Hippocampal formation (tissue), 2 donors: Measurements from ENCODE around the gene CNDP1.

Source experiments
- DNase-seq, 2 donors: peaks; one replicate each; lab custom pipeline; 2025; lab: John Stamatoyannopoulos, UW

Gene CNDP1

DNA sequence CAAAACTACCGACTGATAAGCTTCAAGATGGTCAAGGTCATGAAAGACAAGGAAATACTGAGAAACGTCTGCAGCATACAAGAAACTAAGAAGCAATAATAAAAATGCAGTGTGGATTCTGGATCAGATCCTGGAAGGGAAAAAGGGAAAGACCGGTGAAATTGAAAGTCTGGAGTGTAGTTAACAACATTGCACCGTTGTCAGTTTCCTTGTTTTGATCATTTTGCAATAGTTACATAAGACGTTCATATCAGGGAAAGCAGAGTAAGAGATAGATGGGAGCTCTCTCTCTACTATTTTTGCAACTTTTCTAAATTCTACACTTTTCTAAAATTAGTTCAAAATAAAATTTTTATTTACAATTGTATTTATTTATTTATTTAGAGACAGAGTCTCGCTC lies 48.3 kb downstream of the CNDP1 start:
- DNase-seq: no peak

DNA sequence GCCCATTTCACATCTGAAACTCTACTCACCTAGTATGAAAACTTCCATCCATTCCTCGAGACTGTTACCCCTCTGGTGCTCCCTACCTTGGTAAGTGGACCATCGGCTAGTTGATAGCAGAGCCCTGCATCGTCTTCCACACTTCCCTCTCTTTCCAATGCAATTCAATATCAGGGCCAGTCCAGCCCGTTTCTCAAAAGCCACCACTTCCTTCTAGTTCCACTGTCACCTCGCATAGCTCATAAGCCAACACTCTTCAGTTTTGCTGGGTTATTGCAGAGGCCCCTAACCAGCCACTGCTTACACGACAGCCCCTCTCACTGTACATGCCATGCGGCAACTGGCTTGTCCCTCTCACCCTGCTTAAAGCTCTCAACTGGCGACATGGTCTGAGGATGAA lies 53.1 kb downstream of the CNDP1 start:
- DNase-seq: no peak

DNA sequence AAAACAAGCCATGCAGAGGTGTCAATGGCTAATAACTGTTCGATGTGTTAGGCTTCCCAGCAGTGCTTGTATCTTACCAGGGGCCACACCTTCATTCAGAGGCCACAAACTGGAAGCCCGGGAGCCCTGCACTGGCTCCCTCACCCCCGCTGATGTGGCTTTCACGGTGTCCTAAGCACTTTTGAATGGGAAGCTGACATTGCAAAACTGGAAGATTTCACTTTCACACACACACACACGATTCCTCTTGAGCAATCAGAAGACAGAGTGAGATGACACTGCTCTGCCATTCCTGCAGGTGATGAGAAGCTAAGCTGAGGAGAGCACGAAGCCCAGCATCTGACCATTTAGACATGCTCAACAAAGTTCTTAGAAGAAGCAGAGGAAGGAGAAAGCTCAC lies 54.7 kb downstream of the CNDP1 start:
- no peak for DNase-seq

DNA sequence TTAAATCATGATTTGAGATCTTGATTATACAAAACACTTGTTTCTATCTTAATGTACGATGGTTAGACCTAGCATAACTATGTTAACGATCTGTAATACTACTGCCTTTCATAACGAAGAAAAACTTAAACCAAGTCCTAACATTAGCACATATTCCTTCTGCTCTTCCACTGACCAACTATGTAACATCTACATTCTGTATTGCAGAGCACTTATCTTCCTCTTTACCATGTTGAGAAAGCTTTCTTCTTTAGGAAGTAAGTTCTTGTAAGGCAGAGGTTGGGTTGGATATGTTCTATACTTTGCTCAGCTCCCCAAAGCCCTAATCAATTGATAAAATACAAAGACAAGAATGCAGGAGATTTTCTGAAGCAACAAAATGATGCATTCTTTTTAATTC lies 55.5 kb downstream of the CNDP1 start:
- DNase-seq: no peak

DNA sequence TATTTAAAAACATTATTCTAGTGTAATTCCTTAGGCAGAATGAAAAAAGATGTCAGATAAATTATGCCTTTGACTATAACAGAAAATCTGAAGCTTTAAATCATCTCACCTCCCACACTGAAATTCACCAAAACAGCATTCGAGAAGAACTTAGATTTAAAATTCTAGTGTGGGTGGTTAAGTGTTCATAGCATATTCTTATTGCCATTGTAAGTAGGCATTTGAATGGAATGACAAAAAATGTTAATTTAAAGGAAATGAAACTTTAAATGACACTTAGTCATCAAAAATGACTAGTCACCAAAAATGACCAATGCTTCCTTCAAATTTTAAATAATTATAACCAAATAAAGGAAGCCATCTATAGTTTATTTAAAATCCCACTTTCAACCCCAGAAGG lies 56.4 kb downstream of the CNDP1 start:
- DNase-seq: no peak

DNA sequence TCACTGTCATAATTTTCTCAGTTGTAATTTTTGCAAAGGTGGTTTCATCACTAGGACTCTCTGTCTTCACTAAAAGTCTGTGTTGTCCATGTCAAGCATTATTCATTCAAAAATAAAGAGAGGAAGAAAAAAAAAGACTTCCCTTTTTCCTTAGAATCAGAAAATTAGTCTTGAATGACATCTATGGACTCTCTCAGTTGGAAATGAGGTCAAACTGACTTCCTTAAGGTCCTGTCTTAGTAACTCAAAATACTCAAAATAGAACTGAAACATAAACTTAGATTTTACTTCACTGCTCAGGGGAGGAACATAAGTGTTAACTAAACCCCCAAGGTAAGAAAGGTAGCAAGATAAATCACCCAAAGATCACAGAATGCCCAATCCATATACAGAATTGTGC lies 61.1 kb downstream of the CNDP1 start:
- no peak for DNase-seq

DNA sequence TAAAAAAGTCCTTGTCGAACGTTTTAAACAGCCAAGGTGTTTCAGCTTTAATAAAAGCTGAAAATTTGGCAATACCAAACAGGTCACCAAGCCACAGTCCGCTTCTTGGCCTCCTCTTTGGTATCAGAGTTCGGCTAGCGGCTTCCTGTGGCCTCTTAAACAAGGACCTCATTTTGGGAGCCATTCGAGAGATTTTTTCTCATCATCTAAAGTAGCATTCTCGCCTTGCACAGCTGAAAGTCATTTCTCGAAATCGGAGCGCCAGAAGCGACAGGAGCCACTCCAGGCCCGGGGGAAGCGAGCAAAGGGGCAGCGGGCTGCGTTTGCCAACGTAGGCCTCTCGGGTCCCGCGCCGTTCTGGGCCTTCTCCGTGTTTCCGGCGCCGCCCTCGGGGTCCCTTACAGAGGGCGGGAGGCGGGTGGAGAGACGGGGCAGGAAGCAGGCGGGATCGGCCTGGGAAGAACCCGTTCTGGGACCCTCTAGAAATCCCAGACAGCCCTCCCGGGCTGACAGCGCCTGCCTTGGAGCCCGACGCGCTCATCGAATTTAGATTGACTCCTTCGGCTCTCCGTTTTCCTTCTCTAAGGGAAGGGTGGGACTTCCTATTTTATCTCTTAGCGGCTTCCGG lies 62.8 kb downstream of the CNDP1 start:
- peak; percentile 88 to 90 for DNase-seq

DNA sequence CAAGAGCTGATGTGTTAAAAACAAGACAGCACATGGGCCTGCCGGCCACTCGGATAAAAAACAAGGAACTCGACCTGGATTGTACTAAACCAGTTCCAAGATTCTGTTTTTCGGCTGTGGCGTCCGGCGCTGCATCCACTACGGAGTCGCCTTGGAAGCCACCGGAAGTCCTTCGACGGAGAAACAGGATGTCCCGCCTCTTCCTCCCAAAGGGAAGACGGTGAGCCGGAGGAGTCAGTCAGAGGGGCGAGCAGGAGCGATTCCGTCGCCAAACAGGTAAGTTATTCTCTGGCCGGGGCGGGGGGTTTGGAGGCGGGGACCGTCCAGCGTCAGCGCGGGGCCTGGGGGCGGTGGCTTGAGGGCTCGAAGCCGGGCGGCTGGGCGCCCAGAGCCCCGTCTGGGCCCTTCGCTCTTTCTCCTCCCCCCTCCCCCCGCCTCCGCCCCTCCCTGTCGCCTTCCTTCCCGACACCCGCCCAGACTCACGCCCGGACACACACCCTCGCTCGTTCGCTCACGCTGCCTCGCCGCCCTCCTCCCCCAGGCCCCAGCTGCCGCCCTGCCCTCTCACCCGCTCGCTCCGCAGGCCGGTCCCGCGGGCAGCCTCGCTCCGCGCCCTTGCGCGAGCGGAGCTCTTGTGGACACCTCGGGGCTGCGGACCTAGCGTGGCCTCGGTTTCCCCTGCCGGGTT lies 63.5 kb downstream of the CNDP1 start, which contains the start of gene ZNF407:
TSS of gene ZNF407 (plus strand) at position 209 of the 688 bp plus-strand sequence. CDS start 33,150 bp downstream, outside the sequence.
- peak; percentile 90 to 92 for DNase-seq

DNA sequence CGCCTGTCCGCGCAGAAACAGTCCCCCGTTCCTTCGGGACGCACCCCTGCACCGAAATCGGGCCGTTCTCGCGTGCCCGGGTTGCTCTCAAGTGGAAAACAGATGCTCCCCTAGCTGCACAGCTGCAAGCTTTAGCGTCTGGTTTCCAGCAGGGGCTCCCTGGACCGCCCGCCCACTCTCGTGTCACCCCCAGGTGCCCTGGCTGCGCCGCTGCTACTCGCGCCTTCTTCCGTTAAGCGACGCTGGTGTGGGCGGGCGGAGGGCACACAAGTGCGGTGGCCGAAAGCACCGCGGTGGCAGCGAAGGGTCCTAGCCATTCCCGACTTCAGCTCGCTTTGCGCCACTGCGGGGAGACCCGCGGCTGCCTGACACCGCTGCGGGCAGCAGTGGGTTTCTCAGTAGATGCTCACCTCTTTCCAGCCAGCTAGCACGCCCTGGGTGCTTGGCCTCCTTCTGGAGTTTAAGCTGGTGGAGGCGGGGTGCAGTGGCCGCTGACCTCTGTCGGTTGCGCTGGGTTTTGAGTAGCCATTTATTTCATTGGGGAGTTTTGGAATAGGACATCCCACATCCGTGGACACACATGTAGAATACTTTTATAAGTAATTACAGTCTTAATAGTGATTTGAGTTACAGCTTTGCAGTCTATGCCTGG lies 64.2 kb downstream of the CNDP1 start:
- DNase-seq: no peak

DNA sequence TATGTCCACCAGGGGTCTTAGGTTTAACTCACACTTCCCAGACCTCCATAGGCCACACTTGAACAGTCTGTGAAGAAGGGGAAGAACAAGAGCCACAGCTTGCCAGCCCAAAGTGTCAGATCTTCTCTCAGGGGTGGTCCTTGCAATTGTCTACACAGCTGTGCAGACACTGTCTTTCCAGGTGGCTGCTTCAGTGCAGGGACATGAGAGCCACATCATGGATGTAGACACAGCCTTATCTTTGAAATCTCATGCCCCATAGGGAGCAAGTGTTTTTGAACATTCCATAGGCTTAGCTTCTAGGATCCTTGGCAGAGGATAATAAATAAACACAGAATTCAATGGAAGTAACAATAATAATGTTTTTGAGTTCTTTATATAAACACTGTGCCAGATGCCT lies 70.1 kb downstream of the CNDP1 start:
- no peak for DNase-seq

DNA sequence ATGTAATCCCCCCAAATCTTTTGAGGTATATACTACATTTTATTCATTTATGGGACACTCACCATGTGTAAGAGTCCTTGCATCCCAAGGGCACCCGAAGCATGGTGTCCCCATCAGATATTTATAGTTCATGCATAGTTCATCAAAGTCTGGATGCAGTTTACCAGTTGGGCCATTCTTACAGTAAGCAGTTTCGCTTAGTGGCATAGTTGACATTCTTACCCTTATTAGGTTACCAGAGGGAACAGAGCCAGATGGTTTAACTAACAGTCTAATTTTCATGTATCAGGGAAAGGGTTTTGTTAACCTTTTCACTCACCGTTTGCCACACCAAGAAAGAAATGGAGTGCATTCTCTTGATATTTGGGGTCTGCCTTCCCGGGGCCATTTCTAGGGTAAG lies 70.5 kb downstream of the CNDP1 start:
- DNase-seq: no peak

DNA sequence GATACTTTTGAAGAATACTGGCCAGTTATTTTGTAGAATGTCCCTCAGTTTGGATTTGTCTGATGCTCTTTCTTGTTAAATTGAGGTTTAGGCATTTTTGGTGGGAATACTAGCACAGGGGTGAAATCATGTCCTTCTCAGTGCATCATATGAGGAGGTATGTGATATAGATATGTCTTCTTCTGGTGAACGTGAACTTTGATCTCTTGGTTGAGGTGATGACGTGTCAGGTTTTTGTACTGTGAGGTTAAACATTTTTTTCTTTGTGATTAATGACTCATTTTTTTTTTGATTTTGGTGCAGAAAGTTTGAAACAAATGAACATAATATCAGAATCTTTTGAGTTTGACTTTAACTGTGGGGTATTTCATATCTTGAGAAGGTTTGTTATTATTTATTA lies 74.4 kb downstream of the CNDP1 start:
- no peak for DNase-seq

DNA sequence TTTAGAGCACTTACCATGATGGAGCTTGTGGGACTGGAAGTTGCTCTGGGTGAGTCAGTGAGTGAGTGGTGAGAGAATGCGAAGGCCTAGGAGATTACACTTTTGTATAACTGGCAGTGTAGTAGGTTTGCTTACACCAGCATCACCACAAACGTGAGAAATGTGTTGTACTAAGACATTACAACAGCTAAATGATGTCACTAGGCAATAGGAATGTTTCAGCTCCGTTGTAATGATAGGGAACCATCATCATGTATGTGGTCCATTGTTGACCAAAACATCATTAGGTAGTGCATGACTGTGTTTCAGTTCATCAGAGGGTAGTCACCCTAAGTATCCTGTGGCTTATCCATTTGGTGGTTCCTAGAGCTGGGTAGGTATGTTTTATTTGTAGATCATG lies 75.2 kb downstream of the CNDP1 start:
- no peak for DNase-seq

DNA sequence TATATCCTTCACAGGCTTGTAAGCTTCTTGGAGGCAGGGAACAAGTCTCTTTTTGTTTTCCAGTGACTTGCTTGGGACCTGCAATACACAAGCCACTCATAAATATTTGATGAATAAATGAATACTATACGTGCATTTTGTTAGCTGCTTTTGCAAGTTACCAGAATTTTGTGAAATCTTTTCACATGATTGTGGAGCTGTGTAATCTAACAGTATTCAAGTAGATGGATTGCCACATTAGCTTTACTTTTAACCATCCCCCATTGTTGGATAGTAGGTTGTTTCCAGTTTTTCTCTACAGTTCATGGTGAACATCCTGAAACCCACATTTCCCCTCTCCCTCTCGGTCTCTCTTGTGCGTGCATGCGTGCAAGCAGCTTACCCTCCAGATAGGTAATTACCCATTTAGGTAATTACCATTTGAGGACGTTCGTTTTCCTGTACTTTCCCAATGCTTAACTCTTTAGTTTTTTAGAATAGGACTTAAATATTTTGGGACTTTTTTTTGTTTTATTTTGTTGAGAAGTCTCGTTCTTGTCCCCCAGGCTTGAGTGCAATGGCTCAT lies 75.8 kb downstream of the CNDP1 start:
- DNase-seq: no peak

DNA sequence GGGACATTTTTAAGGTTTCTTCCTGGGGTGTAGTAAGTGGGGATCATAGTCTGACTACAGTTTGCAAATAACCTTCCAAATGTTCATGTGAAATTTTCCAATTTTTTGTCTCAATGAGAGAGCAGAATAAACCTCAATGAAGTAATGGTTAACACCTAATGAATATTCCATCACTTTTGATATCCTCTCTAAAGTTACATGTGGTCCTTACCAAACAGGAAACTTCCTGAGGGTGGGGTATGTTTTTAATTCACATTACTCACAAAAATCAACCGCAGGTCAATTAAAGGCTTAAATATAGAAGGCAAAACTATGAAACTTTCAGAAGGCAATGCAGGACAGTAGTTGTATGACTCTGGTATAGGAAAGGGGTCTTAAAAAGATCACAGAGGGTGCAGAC lies 76.6 kb downstream of the CNDP1 start:
- DNase-seq: no peak

DNA sequence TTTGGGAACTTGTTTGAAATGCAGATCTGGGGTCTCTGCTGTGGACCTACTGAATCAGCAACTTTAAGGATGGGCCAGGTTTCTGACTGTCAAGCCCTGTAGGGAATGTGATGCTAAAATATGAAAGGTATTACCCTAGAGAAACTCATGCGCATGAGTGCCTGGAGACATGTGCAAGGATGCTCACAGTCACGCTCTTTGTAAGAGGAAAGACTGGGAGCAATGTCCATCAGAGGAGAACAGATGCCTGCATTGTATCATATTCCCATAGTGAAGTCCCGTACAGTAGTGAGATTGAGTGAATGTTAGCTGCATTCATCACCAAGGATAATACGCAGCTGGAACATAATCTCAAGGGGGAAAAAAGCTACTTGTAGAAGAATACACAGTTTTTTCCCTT lies 77.5 kb downstream of the CNDP1 start:
- DNase-seq: no peak

DNA sequence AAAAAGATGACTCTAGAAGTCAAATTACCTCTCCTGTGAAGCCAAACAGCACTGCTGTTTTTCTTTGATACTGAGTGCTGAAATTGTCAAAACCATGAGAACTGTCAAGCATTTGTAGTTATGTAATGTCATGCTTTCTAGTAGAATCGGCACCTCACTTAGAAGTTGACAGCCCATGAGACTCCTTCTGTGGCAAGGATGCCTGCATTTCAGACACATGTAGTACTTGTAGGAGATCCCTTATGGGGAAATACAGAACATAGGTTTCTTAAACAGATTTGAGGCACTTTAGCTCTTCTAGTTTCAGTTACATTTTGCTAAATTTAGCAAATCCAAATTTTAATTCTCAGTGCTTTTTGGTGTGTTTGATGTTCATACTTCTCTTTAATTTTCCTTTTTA lies 79.1 kb downstream of the CNDP1 start:
- DNase-seq: no peak

DNA sequence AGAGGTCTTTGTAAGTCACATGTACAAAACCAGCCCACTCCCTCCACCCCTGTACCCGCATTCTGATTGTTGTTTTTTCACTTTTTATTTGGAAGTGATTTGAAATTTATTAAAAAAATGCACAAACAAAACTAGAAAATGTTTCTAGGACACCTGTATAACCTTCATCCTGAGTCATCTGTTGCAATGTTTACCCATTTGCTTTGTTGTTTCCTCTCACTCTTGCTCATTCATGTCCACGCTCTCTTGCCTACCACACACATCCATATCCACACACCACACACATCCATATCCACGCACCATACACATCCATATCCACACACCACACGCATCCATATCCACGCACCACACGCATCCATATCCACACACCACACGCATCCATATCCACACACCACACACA lies 82.2 kb downstream of the CNDP1 start:
- DNase-seq: no peak

DNA sequence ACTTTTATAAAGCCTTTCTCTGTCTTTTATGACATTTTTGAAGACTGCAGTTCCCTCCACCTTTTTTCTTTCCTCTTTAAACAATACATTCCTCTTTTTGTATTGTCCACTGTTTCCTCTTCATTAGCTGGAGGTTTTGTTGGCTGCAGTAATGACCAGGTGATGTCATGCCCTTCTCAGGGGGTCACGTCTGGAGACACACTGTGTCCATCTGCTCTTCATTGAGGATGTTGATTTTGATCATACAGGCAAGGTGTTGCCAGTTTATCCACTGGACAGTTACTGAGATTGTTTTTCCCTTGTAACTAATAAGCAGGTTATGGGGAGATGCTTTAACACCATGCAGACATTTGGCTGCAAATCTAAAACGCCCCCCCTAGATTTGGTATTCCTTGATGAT lies 83.2 kb downstream of the CNDP1 start:
- DNase-seq: no peak

DNA sequence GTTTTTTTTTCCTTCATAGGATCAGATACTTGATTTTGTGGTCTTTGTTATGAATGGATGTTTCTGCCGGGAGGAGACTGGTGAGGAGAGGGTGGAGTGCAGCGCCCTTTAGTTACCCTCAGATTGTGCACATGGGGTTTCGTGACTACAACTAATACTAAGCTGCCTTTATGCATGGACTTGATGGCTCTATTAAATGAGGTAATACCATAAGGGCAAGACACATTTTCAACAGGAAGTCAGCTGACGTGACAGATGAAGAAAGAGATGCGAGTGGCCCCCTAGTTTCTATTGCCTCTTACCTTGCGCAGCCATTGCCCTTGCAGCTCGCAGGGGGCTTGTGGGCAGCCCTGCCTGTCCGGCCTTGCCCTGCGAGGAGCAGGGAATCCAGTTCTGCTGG lies 87.8 kb downstream of the CNDP1 start:
- DNase-seq: no peak

DNA sequence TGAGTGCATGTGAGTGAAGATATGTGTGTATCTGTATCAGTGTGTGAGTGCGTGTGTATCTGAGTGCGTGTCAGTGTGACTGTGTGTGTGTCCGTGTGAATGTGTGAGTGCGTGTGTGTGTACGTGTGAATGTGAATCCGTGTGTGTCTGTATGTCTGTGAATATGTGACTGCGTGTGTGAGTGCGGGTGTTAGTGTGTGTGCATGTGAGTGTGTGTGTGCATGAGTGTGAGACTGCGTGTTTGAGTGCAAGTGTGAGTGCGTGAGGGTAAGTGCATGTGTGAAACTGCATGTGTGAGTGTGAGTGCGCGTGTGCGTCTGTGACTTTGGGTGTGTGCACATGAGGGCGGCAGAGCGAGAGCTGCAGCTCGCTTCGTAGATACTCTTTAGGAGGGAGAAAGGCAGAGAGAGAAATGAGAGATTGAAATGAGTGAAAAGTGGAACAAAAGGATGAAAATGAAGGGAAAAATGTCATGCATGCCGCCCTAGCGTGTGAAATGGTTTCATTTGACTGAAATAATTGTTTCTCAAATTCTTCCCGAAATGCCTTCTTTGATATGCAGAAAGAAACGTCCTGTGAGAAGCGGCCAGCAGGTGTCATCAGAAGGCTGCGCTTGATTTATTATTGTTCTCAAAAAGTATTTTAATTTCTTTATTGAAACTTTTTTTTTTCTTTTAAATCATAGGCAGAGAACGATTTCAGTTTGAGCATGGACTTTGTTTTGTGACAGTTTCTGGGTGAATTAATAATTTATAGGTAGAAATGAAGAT lies 88.9 kb downstream of the CNDP1 start:
- peak in 1 of 2 donors; percentile 43 for DNase-seq

DNA sequence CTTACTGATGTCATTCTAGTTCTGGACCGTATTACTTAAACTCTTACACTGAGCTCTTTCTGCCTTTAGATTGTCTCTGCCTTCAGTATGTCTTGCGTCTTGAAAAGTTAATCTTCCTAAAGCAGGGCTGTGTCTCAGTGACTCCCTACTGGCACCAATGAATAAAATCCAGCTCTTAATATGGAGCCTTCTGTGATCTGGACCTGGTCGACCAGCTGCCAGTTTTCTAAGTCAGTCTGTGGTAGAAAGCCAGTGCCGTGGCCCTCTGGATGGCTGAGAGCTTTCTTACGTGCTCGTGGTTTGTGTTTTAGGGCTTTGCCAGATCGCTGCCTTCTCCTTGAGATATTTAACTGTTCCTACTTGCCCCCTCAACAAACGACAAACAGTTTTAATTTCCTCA lies 90.2 kb downstream of the CNDP1 start:
- no peak for DNase-seq
